HFFc6 (cell line): ENCODE data around the gene CACNA1C. TPM values are rescaled to one million over a fixed set of nuclear protein-coding genes. Genes with fewer than 3 reads are reported as not detected.

Experiments used
- DNase-seq: peaks from one replicate; pipeline ENCODE4 v3.0.0-alpha.2; 2018
- H3K27ac Mint-ChIP-seq: 2 replicates; pipeline ENCODE4 v1.8.0; 2020; ENCODE audit warnings: mild to moderate bottlenecking, mixed read lengths
- H3K27me3 Mint-ChIP-seq: 2 replicates; pipeline ENCODE4 v1.8.0; 2021; ENCODE audit warnings: mild to moderate bottlenecking, moderate library complexity, mixed read lengths; ENCODE audit not compliant: insufficient read depth
- H3K36me3 Mint-ChIP-seq: 2 replicates; pipeline ENCODE4 v1.8.0; 2021; ENCODE audit warnings: low read depth, mixed read lengths
- H3K4me1 Mint-ChIP-seq: 2 replicates; pipeline ENCODE4 v1.8.0; 2020; ENCODE audit warnings: low read depth, mixed read lengths
- H3K4me3 Mint-ChIP-seq: 2 replicates; pipeline ENCODE4 v1.8.0; 2020; ENCODE audit warnings: mild to moderate bottlenecking, moderate library complexity, mixed read lengths
- H3K9me3 Mint-ChIP-seq: 2 replicates; pipeline ENCODE4 v1.8.0; 2020; ENCODE audit warnings: mild to moderate bottlenecking, mixed read lengths
- CTCF ChIP-seq: fragments of 200-600 bp; sonication (generic); IDR thresholded peaks from 2 replicates; pipeline ENCODE4 v1.5.0; 2021; ENCODE audit warnings: antibody characterized with exemption, mild to moderate bottlenecking
- total RNA-seq, 6 experiments: library from RNA; stranded (reverse); fragmentation: NEBNext Ultra II Directional; extraction: Animal tissue kit (Norgen Biotek cat#: 25700); gene quantifications; 2 replicates in 1 of 6; 3 replicates in 5 of 6; pipeline ENCODE4 v1.2.3, GENCODE V29; 2021

The CACNA1C gene
- total RNA-seq, 6 experiments from 2014 or later, result 6.7 to 11.5 (median 10.6) TPM

- Mint-ChIP-seq H3K4me1 (no peaks in the 10 kb centered on the region), H3K27me3 (peaks cover 2% of the 10 kb centered on the region)
Measured at GRCh38 chr12:2652401-2653081, 599.8 kb downstream of the CACNA1C start.

DNA sequence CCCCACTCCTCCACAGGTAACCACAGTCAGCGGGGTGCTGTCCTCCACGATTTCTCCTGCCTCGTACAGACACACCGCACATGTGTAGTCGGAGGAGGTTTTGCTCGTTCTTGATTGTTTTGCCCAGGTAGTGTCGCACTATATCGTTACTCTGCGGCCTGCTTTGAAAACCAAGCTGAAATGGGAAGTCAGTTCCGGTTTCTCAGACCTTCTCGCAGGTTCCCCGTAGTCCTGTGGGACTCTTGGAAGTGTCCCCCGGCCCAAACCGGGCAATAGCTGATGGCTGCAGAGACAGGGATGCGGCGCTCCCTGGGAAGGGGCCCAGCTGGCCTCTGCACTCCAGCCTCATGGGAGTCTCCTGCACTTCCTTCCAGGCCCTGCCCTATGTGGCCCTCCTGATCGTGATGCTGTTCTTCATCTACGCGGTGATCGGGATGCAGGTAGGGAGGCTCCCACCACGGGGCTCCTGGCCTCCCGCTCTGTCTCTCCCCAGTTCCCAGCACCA is 600.7 kb downstream of the CACNA1C start:
- no peaks in the 10 kb centered on the region for H3K4me1 Mint-ChIP-seq

More at GRCh38 chr12:2652401-2653081, 599.8 kb downstream of the CACNA1C start:
- no peak for DNase-seq
- Mint-ChIP-seq H3K4me3 (no peak overlapping the region), H3K27ac (no peak overlapping the region), H3K9me3 (no peaks in the 10 kb centered on the region), H3K36me3 (peaks cover 13% of the 10 kb centered on the region)
- no peak for TF ChIP-seq CTCF

GRCh38 chr12:2654311-2654710 is 601.5 kb downstream of the CACNA1C start:
- no peaks in the 10 kb centered on the region for H3K4me1 Mint-ChIP-seq
- peaks cover 2% of the 10 kb centered on the region for H3K27me3 Mint-ChIP-seq
- no peak for TF ChIP-seq CTCF
- H3K4me3 Mint-ChIP-seq, result no peak overlapping the region
- no peak overlapping the region for H3K27ac Mint-ChIP-seq
- no peaks in the 10 kb centered on the region for H3K9me3 Mint-ChIP-seq
- DNase-seq, result no peak
- H3K36me3 Mint-ChIP-seq, result peaks cover 22% of the 10 kb centered on the region

More for the DNA sequence above, 600.7 kb downstream of the CACNA1C start:
- DNase-seq, result no peak
- Mint-ChIP-seq H3K27ac (no peak overlapping the region), H3K9me3 (no peaks in the 10 kb centered on the region), H3K36me3 (peaks cover 22% of the 10 kb centered on the region), H3K4me3 (no peak overlapping the region), H3K27me3 (peaks cover 2% of the 10 kb centered on the region)
- no peak for TF ChIP-seq CTCF

GRCh38 chr12:2654741-2655140 is 602.0 kb downstream of the CACNA1C start:
- no peak overlapping the region for H3K27ac Mint-ChIP-seq
- no peak overlapping the region for H3K4me3 Mint-ChIP-seq
- no peak for DNase-seq
- TF ChIP-seq CTCF, result no peak
- peaks cover 22% of the 10 kb centered on the region for H3K36me3 Mint-ChIP-seq
- H3K27me3 Mint-ChIP-seq, result peaks cover 2% of the 10 kb centered on the region
- no peaks in the 10 kb centered on the region for H3K4me1 Mint-ChIP-seq
- H3K9me3 Mint-ChIP-seq, result no peaks in the 10 kb centered on the region

DNA sequence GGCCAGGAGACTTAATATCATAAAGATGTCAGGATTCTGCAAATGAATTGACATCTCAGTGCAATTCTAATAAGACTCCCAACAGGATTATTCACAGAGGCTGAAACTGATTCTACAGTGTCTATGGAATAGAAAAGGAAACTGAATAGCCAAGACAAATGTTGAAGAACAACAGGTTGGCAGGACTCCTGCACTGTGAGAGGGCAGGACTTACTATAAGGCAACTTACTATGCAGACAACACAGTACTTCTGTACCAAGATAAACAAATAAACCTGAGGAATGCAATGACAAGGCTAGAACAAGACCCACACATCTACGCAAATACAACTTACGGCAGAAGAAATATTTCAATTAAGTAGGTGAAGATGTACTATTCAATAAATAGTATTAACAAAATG is 609.7 kb downstream of the CACNA1C start:
- TF ChIP-seq CTCF, result no peak
- Mint-ChIP-seq H3K27ac (no peak overlapping the region), H3K36me3 (peaks cover 22% of the 10 kb centered on the region; the same call in 1 of the 2 replicates), H3K4me1 (no peaks in the 10 kb centered on the region), H3K27me3 (peaks cover 1% of the 10 kb centered on the region), H3K9me3 (no peaks in the 10 kb centered on the region), H3K4me3 (no peak overlapping the region)
- DNase-seq, result no peak
